Measurements from ENCODE around the gene CCDC187. TPM values are rescaled to one million over a fixed set of nuclear protein-coding genes. Genes with fewer than 3 reads are reported as not detected.

Gene CCDC187
- total and polyA plus RNA-seq, 2 of the 8 experiments (the other 6 are each of a cell fraction or from before 2014, with no cell fraction given), result 0.02 TPM; not detected in 1

GRCh38 chr9:136220017-136220729 is 83.7 kb downstream of the CCDC187 start:
- Histone ChIP-seq H3K4me2 (ENCODE audit: insufficient read depth in 1 of 2, low read depth in 2 of 2, low read length in 2 of 2) (no peak overlapping the region), H3K4me3 (ENCODE audit: extremely low read depth in 1 of 4, insufficient read depth in 2 of 4, low read depth in 3 of 4, low read length in 4 of 4) (no peak overlapping the region), H3K79me1 (ENCODE audit: low read depth, low read length) (peaks cover 13% of the 10 kb centered on the region; the same call in 1 of the 2 replicates), H3K23me2 (ENCODE audit: low read depth, low read length) (no peaks in the 10 kb centered on the region), H4K8ac (ENCODE audit: extremely low read depth, insufficient read depth, low read length) (no peak overlapping the region; the same call in 1 of the 2 replicates), H3K9me3 (ENCODE audit: insufficient read depth in 2 of 2, low read depth in 1 of 2, low read length in 1 of 2) (no peaks in the 10 kb centered on the region), H2BK15ac (ENCODE audit: low read length) (no peak overlapping the region), H2AFZ (ENCODE audit: low read length) (no peak overlapping the region), H3K23ac (ENCODE audit: insufficient read length) (no peak overlapping the region), H2BK120ac (replicated peaks; ENCODE audit: low read depth, low read length) (no peak overlapping the region), H3K14ac (ENCODE audit: insufficient read length) (no peak overlapping the region), H2BK12ac (ENCODE audit: low read depth, low read length) (no peak overlapping the region), H2BK5ac (ENCODE audit: low read depth, low read length) (no peak overlapping the region), H3K4me1 (replicated peaks in 1 of 4; ENCODE audit: control insufficient read depth in 3 of 4, insufficient read depth in 4 of 4, low read length in 3 of 4) (peaks cover 0 to 2% (median 0%) of the 10 kb centered on the region in 4 experiments; a peak in 2 of 7 replicates), H3K27me3 (replicated peaks in 1 of 4; ENCODE audit: control insufficient read depth in 3 of 4, extremely low read depth in 1 of 4, insufficient read depth in 3 of 4, low read length in 3 of 4) (no peaks in the 10 kb centered on the region), H4K5ac (ENCODE audit: insufficient read length, low read depth, low read length) (no peak overlapping the region), H3K27ac (ENCODE audit: low read depth, low read length) (no peak overlapping the region), H3K56ac (replicated peaks; ENCODE audit: insufficient read length, low read depth, low read length) (no peak overlapping the region), H2BK20ac (ENCODE audit: low read length) (no peak overlapping the region), H4K20me1 (replicated peaks in 1 of 2; ENCODE audit: control insufficient read depth in 1 of 2, insufficient read depth in 2 of 2, low read length in 2 of 2) (peaks cover 10 to 26% of the 10 kb centered on the region in 2 experiments), H2AK5ac (ENCODE audit: low read depth, low read length) (no peak overlapping the region), H3K36me3 (ENCODE audit: control insufficient read depth in 2 of 4, insufficient read depth in 4 of 4, low read length in 3 of 4) (peaks cover 0 to 6% (median 2%) of the 10 kb centered on the region in 4 experiments; a peak in 5 of 8 replicates), H3K18ac (ENCODE audit: extremely low read depth, low read length) (no peak overlapping the region), H3K4ac (replicated peaks; ENCODE audit: insufficient read length, low read depth, low read length) (no peak overlapping the region), H3K9ac (replicated peaks in 1 of 4; ENCODE audit: extremely low read depth in 1 of 4, low read depth in 3 of 4, low read length in 3 of 4) (no peak overlapping the region), H4K91ac (replicated peaks; ENCODE audit: insufficient read length, low read length) (no peak overlapping the region), H3K79me2 (ENCODE audit: control insufficient read depth in 1 of 2, insufficient read depth in 2 of 2, low read length in 2 of 2) (peaks cover 0 to 20% of the 10 kb centered on the region in 2 experiments; a peak in 2 of 4 replicates)
- no peak for TF ChIP-seq ASH2L (IDR thresholded peaks at IDR 0.05; ENCODE audit: low read length)
- TF ChIP-seq NANOG (IDR thresholded peaks at IDR 0.05; ENCODE audit: insufficient read depth, low read depth, low read length, poor library complexity, severe bottlenecking), result no peak
- TF ChIP-seq BRCA1 (IDR thresholded peaks at IDR 0.05; ENCODE audit: low read depth, low read length), result no peak
- no peak for TF ChIP-seq SIX5 (IDR thresholded peaks at IDR 0.05; ENCODE audit: low read depth, low read length)
- no peak for TF ChIP-seq RNF2 (IDR thresholded peaks at IDR 0.05; ENCODE audit: borderline replicate concordance, low read depth, low read length, missing control alignments, poor library complexity, severe bottlenecking)
- TF ChIP-seq CHD1 (IDR thresholded peaks at IDR 0.05; ENCODE audit: low read depth, low read length), result no peak
- TF ChIP-seq RXRA (IDR thresholded peaks at IDR 0.05; ENCODE audit: insufficient read depth, low read depth, low read length), result no peak
- WGBS, 2 experiments (ENCODE audit: extremely low coverage in 1 of 2, insufficient coverage in 1 of 2, insufficient read length in 1 of 2, insufficient replicate concordance in 2 of 2, low coverage in 1 of 2, low lambda C conversion rate in 2 of 2, missing lambda C conversion rate in 1 of 2), result 91% methylated on average over 15 of the region's 15 CpGs; no CpG with 5 or more reads in 1 of the 2 experiments
- ChIA-PET POLR2A (ENCODE audit: partially characterized antibody) (interaction anchor here (1.3 kb wide), 2 partner anchors 48 to 100 kb away, joined by 3 read pairs; no protein-coding TSS in a partner anchor), CTCF (ENCODE audit: partially characterized antibody) (interaction anchor here (0.9 to 4.7 kb wide), 8 partner anchors 8 to 86 kb away, joined by 3 to 47 read pairs (median 4); no protein-coding TSS in a partner anchor)
- DNase-seq (ENCODE audit: low read depth in 1 of 2, low spot score in 2 of 2) (no peak), FAIRE-seq (no peak)
